HG03135 (cell line): ENCODE data around the gene OR10P1.
"Not testable (repeated sequence)": the region's sequence is repeated elsewhere in the genome, so short reads cannot be mapped to it uniquely, and the experiment has no call there.

Experiments used
- ATAC-seq: cut with Tn5 transposase; IDR thresholded peaks from one replicate; pipeline ENCODE4 v1.9.1; 2021; ENCODE audit warnings: mild to moderate bottlenecking, moderate library complexity; ENCODE audit not compliant: unreplicated experiment

The OR10P1 gene, protein sequence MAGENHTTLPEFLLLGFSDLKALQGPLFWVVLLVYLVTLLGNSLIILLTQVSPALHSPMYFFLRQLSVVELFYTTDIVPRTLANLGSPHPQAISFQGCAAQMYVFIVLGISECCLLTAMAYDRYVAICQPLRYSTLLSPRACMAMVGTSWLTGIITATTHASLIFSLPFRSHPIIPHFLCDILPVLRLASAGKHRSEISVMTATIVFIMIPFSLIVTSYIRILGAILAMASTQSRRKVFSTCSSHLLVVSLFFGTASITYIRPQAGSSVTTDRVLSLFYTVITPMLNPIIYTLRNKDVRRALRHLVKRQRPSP

DNA sequence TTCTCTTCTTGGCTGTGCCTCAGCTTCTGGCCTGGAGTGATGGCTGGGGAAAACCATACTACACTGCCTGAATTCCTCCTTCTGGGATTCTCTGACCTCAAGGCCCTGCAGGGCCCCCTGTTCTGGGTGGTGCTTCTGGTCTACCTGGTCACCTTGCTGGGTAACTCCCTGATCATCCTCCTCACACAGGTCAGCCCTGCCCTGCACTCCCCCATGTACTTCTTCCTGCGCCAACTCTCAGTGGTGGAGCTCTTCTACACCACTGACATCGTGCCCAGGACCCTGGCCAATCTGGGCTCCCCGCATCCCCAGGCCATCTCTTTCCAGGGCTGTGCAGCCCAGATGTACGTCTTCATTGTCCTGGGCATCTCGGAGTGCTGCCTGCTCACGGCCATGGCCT is at the start of gene OR10P1:
Gene OR10P1, plus strand, starts transcription at position 40 of the 400 bp plus-strand sequence. Its CDS starts 0 bp downstream, at position 40.
- ATAC-seq, result no peak

DNA sequence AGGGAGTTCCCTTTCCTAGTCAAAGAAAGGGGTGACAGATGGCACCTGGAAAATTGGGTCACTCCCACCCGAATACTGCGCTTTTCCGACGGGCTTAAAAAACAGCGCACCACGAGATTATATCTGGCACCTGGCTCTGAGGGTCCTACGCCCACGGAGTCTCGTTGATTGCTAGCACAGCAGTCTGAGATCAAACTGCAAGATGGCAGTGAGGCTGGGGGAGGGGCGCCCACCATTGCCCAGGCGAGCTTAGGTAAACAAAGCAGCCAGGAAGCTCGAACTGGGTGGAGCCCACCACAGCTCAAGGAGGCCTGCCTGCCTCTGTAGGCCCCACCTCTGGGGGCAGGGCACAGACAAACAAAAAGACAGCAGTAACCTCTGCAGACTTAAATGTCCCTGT is 46.5 kb upstream of the OR10P1 start:
- ATAC-seq, result not testable (repeated sequence)

GRCh38 chr12:55607821-55608594 is 28.7 kb upstream of the OR10P1 start:
- no peak for ATAC-seq

GRCh38 chr12:55610598-55610997 is 26.1 kb upstream of the OR10P1 start:
- ATAC-seq, result no peak

DNA sequence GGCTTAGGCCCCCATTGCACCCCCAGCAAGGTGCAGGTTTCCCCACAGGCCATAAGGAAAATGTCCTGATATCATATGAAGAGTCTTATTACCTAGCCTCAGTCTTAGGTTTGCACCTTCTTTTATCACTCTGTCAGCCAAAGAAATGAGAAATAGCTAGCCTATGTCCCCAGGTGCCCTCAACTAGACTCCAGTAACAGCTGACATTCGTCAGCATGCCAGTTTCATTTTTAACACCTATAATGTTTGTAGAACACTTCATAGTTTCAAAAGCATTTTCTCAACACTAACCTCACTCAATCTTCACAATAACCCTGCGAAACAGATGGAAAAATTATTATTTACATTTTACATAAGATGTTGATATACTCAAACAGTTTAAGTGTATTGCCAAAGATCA is 24.0 kb upstream of the OR10P1 start:
- ATAC-seq, result no peak

DNA sequence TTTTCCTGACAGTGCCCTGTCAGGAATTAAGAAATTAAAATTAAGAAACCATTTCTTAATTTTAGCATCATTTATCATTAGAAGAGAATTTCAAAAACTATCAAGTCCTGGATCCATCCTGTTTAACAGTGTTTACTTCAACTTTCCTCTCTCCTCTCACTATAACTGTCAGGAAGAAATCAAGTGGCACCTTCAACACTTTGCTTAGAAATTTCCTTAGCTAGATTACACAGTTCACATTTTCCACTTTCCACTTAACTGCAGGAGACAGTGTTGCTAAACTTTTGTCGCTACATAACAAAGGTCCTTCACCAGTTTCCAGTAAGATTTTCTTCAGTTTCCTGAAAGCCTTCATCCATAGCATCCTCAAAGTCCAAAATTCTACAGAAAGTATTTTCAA is 21.9 kb upstream of the OR10P1 start:
- no peak for ATAC-seq

GRCh38 chr12:55619354-55620138 is 17.1 kb upstream of the OR10P1 start:
- peak; percentile 87 for ATAC-seq

GRCh38 chr12:55624056-55624455 is 12.6 kb upstream of the OR10P1 start:
- ATAC-seq, result no peak

DNA sequence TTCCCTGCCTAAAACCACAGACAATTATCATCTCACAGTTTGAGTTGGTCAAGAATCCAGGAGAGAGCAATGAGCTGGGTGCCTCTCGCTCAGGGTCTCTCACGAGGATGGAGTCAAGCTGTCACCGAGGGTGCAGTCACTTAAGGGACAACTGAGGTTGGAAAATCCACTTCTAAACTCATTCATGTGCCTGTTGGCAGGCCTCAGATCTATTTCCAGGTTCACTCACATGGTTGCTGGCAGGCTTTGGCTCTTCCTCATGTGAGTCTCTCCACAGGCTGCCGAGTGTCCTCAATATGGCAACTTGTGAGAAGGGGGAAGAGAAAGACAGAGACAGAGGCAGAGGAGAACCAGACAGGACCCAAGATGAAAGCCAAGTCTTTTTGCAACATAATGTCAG is 10.5 kb upstream of the OR10P1 start:
- ATAC-seq, result no peak

GRCh38 chr12:55629058-55629841 is 7.4 kb upstream of the OR10P1 start:
- no peak for ATAC-seq

DNA sequence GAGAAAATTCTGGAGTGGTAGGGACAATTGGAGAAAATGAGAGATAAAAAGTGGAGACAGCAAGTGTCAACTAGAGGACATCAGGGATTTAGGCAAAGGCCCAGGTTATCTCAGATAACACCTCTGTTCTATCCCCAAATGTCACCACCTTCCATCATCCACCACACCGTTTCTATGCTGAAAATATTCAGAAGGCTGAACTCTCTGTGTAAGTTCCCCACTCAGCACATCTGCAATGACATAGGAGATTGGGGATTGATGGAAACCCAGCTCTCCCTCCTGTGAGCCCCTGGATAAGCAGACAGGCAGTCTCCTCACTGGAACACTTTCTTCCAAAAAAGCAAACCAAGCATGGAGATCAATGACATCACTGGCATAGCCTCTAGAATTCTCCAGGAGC is 5.6 kb upstream of the OR10P1 start:
- no peak for ATAC-seq

DNA sequence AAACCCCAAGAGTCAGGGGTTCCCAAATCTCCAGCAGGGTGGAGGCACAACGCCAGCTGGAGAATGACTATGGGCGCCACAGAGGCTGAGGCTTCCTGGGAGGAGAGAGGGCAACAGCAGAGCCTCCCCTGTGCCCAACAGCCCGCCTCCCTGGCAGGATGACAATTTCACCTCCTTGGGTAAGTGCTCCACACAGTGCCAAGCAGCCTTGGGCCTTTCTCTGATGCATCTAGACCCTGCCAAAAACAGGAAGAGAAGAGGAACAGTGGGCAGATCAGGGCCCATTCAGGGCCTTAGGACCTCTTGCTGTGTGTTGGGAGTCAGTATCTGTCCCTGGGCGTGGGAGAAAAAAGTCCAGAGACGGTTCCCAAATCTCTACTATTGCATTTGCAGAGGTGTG is 5.0 kb upstream of the OR10P1 start:
- no peak for ATAC-seq

DNA sequence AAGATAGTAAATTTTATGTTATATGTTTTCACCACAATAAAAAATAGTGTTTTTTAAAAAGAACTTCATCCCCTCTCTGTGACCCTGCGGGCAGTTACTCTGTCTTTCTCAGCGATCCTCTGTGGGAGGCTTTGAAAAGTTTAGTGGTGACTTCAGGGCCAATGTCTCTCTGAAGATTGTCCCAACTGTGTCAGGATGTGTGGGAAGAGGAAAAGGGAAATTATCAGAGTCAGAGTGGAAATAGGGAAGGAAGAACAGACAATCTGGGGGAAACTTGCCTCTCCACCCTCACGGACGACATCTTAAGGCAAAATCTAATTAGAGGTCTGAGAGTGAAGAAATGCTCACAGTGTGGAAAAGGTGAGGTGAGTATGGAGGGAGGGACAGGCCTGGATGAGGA is 3.5 kb upstream of the OR10P1 start:
- no peak for ATAC-seq

DNA sequence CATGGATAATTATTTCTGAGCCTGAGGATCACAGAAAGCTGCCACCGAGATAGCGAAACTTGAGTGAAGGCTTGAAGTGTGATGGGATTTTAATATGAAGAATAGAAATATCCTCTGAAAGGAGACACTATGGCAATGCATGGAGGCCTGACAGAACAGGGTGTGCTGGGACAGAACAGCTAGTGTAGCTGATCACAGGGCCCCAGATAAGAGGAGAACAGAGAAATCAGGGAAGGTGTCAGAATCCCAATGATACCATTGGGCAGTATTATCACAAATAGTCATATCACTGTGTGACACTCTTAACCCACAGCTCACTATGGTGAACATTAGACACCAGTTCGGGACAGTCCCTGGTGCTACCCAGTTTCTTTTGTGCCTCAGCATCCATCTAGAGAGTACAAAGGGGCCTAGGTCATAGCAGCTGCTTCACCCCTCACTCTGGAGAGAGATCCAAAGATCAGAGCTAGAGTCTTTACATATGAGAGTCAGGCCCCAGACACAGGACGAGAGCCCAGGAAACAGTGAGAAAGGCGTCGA is 506 bp upstream of the OR10P1 start:
- no peak for ATAC-seq

DNA sequence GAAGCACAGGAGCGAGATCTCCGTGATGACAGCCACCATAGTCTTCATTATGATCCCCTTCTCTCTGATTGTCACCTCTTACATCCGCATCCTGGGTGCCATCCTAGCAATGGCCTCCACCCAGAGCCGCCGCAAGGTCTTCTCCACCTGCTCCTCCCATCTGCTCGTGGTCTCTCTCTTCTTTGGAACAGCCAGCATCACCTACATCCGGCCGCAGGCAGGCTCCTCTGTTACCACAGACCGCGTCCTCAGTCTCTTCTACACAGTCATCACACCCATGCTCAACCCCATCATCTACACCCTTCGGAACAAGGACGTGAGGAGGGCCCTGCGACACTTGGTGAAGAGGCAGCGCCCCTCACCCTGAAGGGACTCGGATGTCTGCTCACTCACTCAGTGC is 775 bp downstream of the OR10P1 start:
- no peak for ATAC-seq

- no peak for ATAC-seq
Measured at GRCh38 chr12:55641595-55641994, 4.9 kb downstream of the OR10P1 start.

GRCh38 chr12:55642267-55642666 is 5.6 kb downstream of the OR10P1 start:
- no peak for ATAC-seq

GRCh38 chr12:55642669-55643068 is 6.0 kb downstream of the OR10P1 start:
- ATAC-seq, result no peak

GRCh38 chr12:55644591-55644990 is 7.9 kb downstream of the OR10P1 start:
- ATAC-seq, result no peak

DNA sequence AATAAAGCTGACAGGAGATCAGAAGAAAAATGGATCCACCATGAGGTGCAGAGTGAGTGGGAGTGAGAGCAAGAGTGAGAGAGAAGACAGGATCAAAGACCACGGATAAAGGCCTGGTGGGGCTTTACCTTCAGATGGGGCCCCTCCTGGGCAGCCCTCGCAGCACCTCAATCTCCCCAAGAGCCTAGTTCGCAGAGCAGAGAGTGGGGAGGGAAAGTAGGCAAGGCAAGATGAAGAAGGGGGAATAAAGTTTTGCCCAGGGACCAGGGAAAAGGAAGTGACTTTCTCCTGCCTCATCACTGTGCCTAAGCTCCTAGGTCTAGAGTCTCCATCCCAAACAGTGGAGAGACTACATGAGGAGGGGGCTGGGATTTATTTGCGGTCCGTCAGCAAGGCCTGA is 10.3 kb downstream of the OR10P1 start:
- no peak for ATAC-seq
